HG02642 (cell line): ENCODE measurements around the gene SART1.
"Not testable (repeated sequence)": the region's sequence is repeated elsewhere in the genome, so short reads cannot be mapped to it uniquely, and the experiment has no call there.

Experiments
- ATAC-seq: cut with Tn5 transposase; IDR thresholded peaks from one replicate; pipeline ENCODE4 v1.9.1; 2021; ENCODE audit warnings: mild to moderate bottlenecking; ENCODE audit not compliant: unreplicated experiment, poor library complexity

The SART1 gene

GRCh38 chr11:66012371-66012945, 50.9 kb downstream of the SART1 start:
- no peak for ATAC-seq

GRCh38 chr11:66012946-66013761, 51.6 kb downstream of the SART1 start:
- no peak for ATAC-seq

GRCh38 chr11:66013762-66014100, 52.2 kb downstream of the SART1 start:
- no peak for ATAC-seq

- ATAC-seq, result no peak
These were observed 53.4 kb downstream of the SART1 start for GRCh38 chr11:66014804-66015453.

- ATAC-seq, result no peak
These were observed 53.9 kb downstream of the SART1 start for GRCh38 chr11:66015454-66015881.

GRCh38 chr11:66015936-66016792, 54.6 kb downstream of the SART1 start:
- no peak for ATAC-seq

GRCh38 chr11:66016793-66017177, 55.3 kb downstream of the SART1 start:
- no peak for ATAC-seq

- no peak for ATAC-seq
These were observed 55.8 kb downstream of the SART1 start for GRCh38 chr11:66017321-66017720.

GRCh38 chr11:66020212-66020611, 58.7 kb downstream of the SART1 start:
- ATAC-seq, result no peak

GRCh38 chr11:66020618-66021357, 59.3 kb downstream of the SART1 start:
- no peak for ATAC-seq

GRCh38 chr11:66022401-66023185, 61.1 kb downstream of the SART1 start:
- no peak for ATAC-seq

- not testable (repeated sequence) for ATAC-seq
These were observed 61.6 kb downstream of the SART1 start for GRCh38 chr11:66023186-66023440.

GRCh38 chr11:66026017-66026529, 64.5 kb downstream of the SART1 start, which contains the start of gene CATSPER1:
Gene CATSPER1, minus strand, starts transcription at chr11:66026479. Its CDS starts 100 bp downstream, at chr11:66026379.
- no peak for ATAC-seq
